Smooth muscle cell of the coronary artery (primary cell): ENCODE measurements around the gene SH3BGRL2. TPM values are rescaled to one million over a fixed set of nuclear protein-coding genes. Genes with fewer than 3 reads are reported as not detected.

ENCODE experiments used
- total RNA-seq: library from RNA; depleted of rRNA; stranded (reverse); fragments of >200 nt; gene quantifications from 2 replicates; pipeline ENCODE4 v1.2.3, GENCODE V29; 2014; ENCODE audit warnings: low replicate concordance

The SH3BGRL2 gene
- total RNA-seq, result 1.1 and 1.3 TPM in 2 replicates

DNA sequence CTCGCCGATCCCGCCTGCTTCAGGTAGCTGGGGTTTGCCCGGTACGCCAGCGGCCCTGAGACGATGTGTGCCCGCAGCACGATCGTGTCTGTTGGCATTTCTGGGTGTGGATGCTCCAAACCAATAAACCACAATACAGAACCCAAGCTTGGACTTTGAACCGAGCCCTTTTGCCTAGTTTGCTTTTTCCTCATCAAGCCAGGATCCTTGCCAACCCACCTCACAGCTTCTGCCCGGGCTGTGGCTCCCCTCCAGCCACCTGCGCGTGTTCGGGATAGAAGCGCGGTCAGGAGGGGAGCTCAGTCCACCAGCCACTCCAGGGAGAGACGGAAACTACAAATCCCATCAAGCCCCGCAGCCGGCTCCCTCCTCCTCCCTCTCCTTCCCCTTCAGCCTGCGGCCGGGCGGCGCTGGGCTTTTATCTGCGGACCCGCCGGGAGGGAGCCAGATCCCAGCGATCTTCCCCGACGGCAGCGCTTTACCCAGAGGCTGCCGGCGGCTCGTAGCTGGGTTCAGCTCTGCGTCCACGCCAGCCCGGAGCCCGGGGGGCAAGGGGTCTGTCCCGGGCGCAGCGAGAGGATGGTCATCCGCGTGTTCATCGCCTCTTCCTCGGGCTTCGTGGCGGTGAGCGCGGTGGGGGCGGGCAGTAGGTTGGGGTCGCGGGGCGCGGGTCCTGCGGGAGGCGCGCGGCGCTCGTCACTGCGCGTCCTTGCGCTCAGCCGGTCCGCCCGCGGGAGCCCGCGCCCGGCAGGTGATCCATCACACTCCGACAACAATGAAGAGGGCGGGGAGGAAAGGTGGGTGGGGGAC is at the start of gene SH3BGRL2:
Gene SH3BGRL2, plus strand, starts transcription at position 447 of the 810 bp plus-strand sequence. Its CDS starts 133 bp downstream, at position 580.

Other genes with a start within 250 kb of the SH3BGRL2 start
- gene LCA5, start 93.9 kb upstream of the SH3BGRL2 start, total RNA-seq, result 2.1 and 5.3 TPM in 2 replicates